Sigmoid colon (tissue), 7 donors: ENCODE results near the gene SHISA6. TPM values are rescaled to one million over a fixed set of nuclear protein-coding genes. Genes with fewer than 3 reads are reported as not detected.

Experiments used
- DNase-seq: peaks from one replicate; pipeline ENCODE4 v3.0.0-alpha.2; 2019
- H3K27ac ChIP-seq, 4 donors: fragments of 200-600 bp; sonication (generic); one replicate each; pipeline ENCODE4 v1.5.1; 2016 to 2019; ENCODE audit warnings: mild to moderate bottlenecking in 1 of 4
- H3K27me3 ChIP-seq, 3 donors: fragments of 200-600 bp; sonication (generic); one replicate each; pipeline ENCODE4 v1.5.1; 2019; ENCODE audit warnings: mild to moderate bottlenecking in 1 of 3
- H3K36me3 ChIP-seq, 4 donors: fragments of 200-600 bp; sonication (generic); one replicate each; pipeline ENCODE4 v1.5.1; 2016 to 2019
- H3K4me1 ChIP-seq, 4 donors: fragments of 200-600 bp; sonication (generic); one replicate each; pipeline ENCODE4 v1.5.1; 2017 to 2019
- H3K4me3 ChIP-seq, 4 donors: fragments of 200-600 bp; sonication (generic); one replicate each; pipeline ENCODE4 v1.5.1; 2017 to 2019; ENCODE audit warnings: mild to moderate bottlenecking in 2 of 4, moderate library complexity in 1 of 4
- H3K9me3 ChIP-seq, 4 donors: fragments of 200-600 bp in 3 of 4; sonication (generic) in 3 of 4; one replicate each; pipeline versions ENCODE4 v1.5.1 to v1.6.1; 2013 to 2019
- CTCF ChIP-seq, 4 experiments: fragments of 450-650 bp in 3 of 4; fragments of 200-600 bp in 1 of 4; IDR thresholded peaks; one replicate each; pipeline ENCODE4 v1.5.1; 2016 to 2019; ENCODE audit warnings: antibody characterized with exemption in 4 of 4, mild to moderate bottlenecking in 3 of 4, moderate library complexity in 2 of 4
- EP300 ChIP-seq, 4 donors: sonication (generic); formaldehyde crosslinking; IDR thresholded peaks; one replicate each; pipeline ENCODE4 v1.6.1; 2017; ENCODE audit warnings: antibody characterized with exemption in 4 of 4
- POLR2A ChIP-seq, 2 donors: fragments of 450-650 bp; IDR thresholded peaks; one replicate each; pipeline ENCODE4 v1.6.1; 2016; ENCODE audit warnings: antibody characterized with exemption in 2 of 2, mild to moderate bottlenecking in 2 of 2, moderate library complexity in 2 of 2
- POLR2AphosphoS5 ChIP-seq, 4 donors: sonication (generic); formaldehyde crosslinking; IDR thresholded peaks; one replicate each; pipeline ENCODE4 v1.6.1; 2017; ENCODE audit warnings: antibody characterized with exemption in 4 of 4
- WGBS, 2 donors: extraction: QIAGEN DNeasy Blood & Tissue Kit; methylation state at CpG; one replicate each; pipeline ENCODE4 v1.1.7; 2013; 5-methylcytosine and 5-hydroxymethylcytosine counted together
- intact Hi-C: fragments of 100-400 bp; cut with DNase I; formaldehyde crosslinking; loops from one replicate; pipeline ENCODE4 v1.15.1; 2023
- polyA plus RNA-seq, 3 donors: library from polyadenylated mRNA; stranded (reverse); fragments of 200-250 nt; gene quantifications; one replicate each; pipeline ENCODE4 v1.2.3, GENCODE V29; 2013
- total RNA-seq, 4 donors: library from RNA; depleted of rRNA; stranded (reverse); fragments of >200 nt; gene quantifications; one replicate each; pipeline ENCODE4 v1.1.0, GENCODE V29; 2016
- donor health status: healthy with polysubstance abuse.
- donor health status: Bipolar disorder and iron deficiency.
- donor health status: healthy.

SHISA6 gene
- total and polyA plus RNA-seq, 7 donors: under 0.01 to 1.1 (median 0.38) TPM; not detected in 1

- intact Hi-C loops: no loop called here
- no peaks in the 10 kb centered on the region for H3K36me3 ChIP-seq
- H3K4me1 ChIP-seq: no peaks in the 10 kb centered on the region
- no peaks in the 10 kb centered on the region for H3K27me3 ChIP-seq
- peak; percentile 42 for DNase-seq
- no peak overlapping the region for H3K27ac ChIP-seq
- no peaks in the 10 kb centered on the region for H3K9me3 ChIP-seq
- H3K4me3 ChIP-seq: no peak overlapping the region
- TF ChIP-seq CTCF (IDR thresholded peaks at IDR 0.05): no peak
- TF ChIP-seq EP300 (IDR thresholded peaks at IDR 0.05): no peak
- TF ChIP-seq POLR2A (IDR thresholded peaks at IDR 0.05): no peak
- no peak for TF ChIP-seq POLR2AphosphoS5 (IDR thresholded peaks at IDR 0.05)
- WGBS, 2 donors: 90 to 92% methylated on average over 5 of the region's 5 CpGs
These were observed 77.2 kb downstream of the SHISA6 start for GRCh38 chr17:11318207-11318606.

GRCh38 chr17:11319894-11320293 is 78.9 kb downstream of the SHISA6 start:
- Histone ChIP-seq H3K9me3 (no peaks in the 10 kb centered on the region), H3K27ac (no peak overlapping the region), H3K36me3 (no peaks in the 10 kb centered on the region), H3K27me3 (no peaks in the 10 kb centered on the region), H3K4me1 (no peaks in the 10 kb centered on the region), H3K4me3 (no peak overlapping the region)
- intact Hi-C loops: no loop called here
- no peak for DNase-seq
- 18 to 59% methylated on average over 3 of the region's 3 CpGs for WGBS, 2 donors
- no peak for TF ChIP-seq EP300 (IDR thresholded peaks at IDR 0.05)
- no peak for TF ChIP-seq CTCF (IDR thresholded peaks at IDR 0.05)
- TF ChIP-seq POLR2AphosphoS5 (IDR thresholded peaks at IDR 0.05): no peak
- TF ChIP-seq POLR2A (IDR thresholded peaks at IDR 0.05): no peak

- no peak overlapping the region for H3K27ac ChIP-seq
- no peak overlapping the region for H3K4me3 ChIP-seq
- no peaks in the 10 kb centered on the region for H3K9me3 ChIP-seq
- intact Hi-C loops: no loop called here
- DNase-seq: no peak
- peaks cover 0 to 6% (median 0%) of the 10 kb centered on the region in 4 donors for H3K4me1 ChIP-seq
- no peaks in the 10 kb centered on the region for H3K27me3 ChIP-seq
- TF ChIP-seq POLR2A (IDR thresholded peaks at IDR 0.05) (no peak), EP300 (IDR thresholded peaks at IDR 0.05) (no peak), POLR2AphosphoS5 (IDR thresholded peaks at IDR 0.05) (no peak), CTCF (IDR thresholded peaks at IDR 0.05) (no peak)
- H3K36me3 ChIP-seq: no peaks in the 10 kb centered on the region
- 91 to 94% methylated on average over 11 of the region's 11 CpGs for WGBS, 2 donors
These were observed 83.0 kb downstream of the SHISA6 start for GRCh38 chr17:11324021-11324420.

GRCh38 chr17:11324846-11325420 is 83.9 kb downstream of the SHISA6 start:
- intact Hi-C loops: no loop called here
- Histone ChIP-seq H3K9me3 (no peaks in the 10 kb centered on the region), H3K36me3 (no peaks in the 10 kb centered on the region), H3K4me1 (peaks cover 0 to 6% (median 0%) of the 10 kb centered on the region in 4 donors), H3K27me3 (no peaks in the 10 kb centered on the region), H3K27ac (no peak overlapping the region), H3K4me3 (no peak overlapping the region)
- no peak for TF ChIP-seq CTCF (IDR thresholded peaks at IDR 0.05)
- TF ChIP-seq POLR2A (IDR thresholded peaks at IDR 0.05): no peak
- TF ChIP-seq EP300 (IDR thresholded peaks at IDR 0.05): no peak
- TF ChIP-seq POLR2AphosphoS5 (IDR thresholded peaks at IDR 0.05): no peak
- no peak for DNase-seq
- WGBS, 2 donors: 90 to 93% methylated on average over 10 of the region's 10 CpGs

GRCh38 chr17:11326492-11326891 is 85.5 kb downstream of the SHISA6 start:
- H3K36me3 ChIP-seq: no peaks in the 10 kb centered on the region
- intact Hi-C loops: no loop called here
- H3K27ac ChIP-seq: no peak overlapping the region
- no peak overlapping the region for H3K4me3 ChIP-seq
- H3K27me3 ChIP-seq: no peaks in the 10 kb centered on the region
- H3K4me1 ChIP-seq: peaks cover 0 to 16% (median 9%) of the 10 kb centered on the region in 4 donors
- no peak for TF ChIP-seq POLR2A (IDR thresholded peaks at IDR 0.05)
- TF ChIP-seq EP300 (IDR thresholded peaks at IDR 0.05): no peak
- no peak for TF ChIP-seq POLR2AphosphoS5 (IDR thresholded peaks at IDR 0.05)
- no peak for TF ChIP-seq CTCF (IDR thresholded peaks at IDR 0.05)
- no peak for DNase-seq
- H3K9me3 ChIP-seq: no peaks in the 10 kb centered on the region
- WGBS, 2 donors: 92 to 96% methylated on average over 5 of the region's 5 CpGs
